Keratinocyte (primary cell): ENCODE measurements around the gene VPS18. TPM values are rescaled to one million over a fixed set of nuclear protein-coding genes. Genes with fewer than 3 reads are reported as not detected.

Experiments used
- DNase-seq: peaks from one replicate; pipeline ENCODE4 v3.0.0-alpha.2; 2011; ENCODE audit warnings: low read depth, missing footprints, low spot score
- FAIRE-seq: peaks from 2 replicates; lab custom pipeline; 2011; peaks lifted over from hg19 to GRCh38; lab: Jason Lieb, UNC
- H2AFZ ChIP-seq: 2 replicates; pipeline ENCODE4 v1.6.0; 2012; ENCODE audit warnings: low read length, control low read depth, inconsistent platforms; ENCODE audit not compliant: control insufficient read depth
- H3K27ac ChIP-seq: 2 replicates; pipeline ENCODE4 v1.5.1; 2011; ENCODE audit warnings: low read length; ENCODE audit not compliant: control insufficient read depth, insufficient read depth
- H3K27me3 ChIP-seq: 3 replicates; pipeline ENCODE4 v1.6.0; 2011; ENCODE audit warnings: low read length; ENCODE audit not compliant: control insufficient read depth, insufficient read depth; ENCODE audit errors: extremely low read depth
- H3K36me3 ChIP-seq, 2 experiments: 2 replicates in 1 of 2; 3 replicates in 1 of 2; pipeline ENCODE4 v1.5.1; 2011; ENCODE audit warnings: low read length in 2 of 2, mild to moderate bottlenecking in 1 of 2; ENCODE audit not compliant: control insufficient read depth in 2 of 2, insufficient read depth in 2 of 2; ENCODE audit errors: extremely low read depth in 1 of 2
- H3K4me1 ChIP-seq: 3 replicates; pipeline ENCODE4 v1.5.1; 2011; ENCODE audit warnings: low read length; ENCODE audit not compliant: control insufficient read depth, insufficient read depth; ENCODE audit errors: extremely low read depth
- H3K4me2 ChIP-seq: 3 replicates; pipeline ENCODE4 v1.6.0; 2011; ENCODE audit warnings: low read depth, low read length; ENCODE audit not compliant: control insufficient read depth, insufficient read depth; ENCODE audit errors: extremely low read depth
- H3K4me3 ChIP-seq, 3 experiments: fragments of 200-600 bp in 1 of 3; sonication (generic) in 1 of 3; 2 replicates in 2 of 3; 3 replicates in 1 of 3; pipeline ENCODE4 v1.5.1; 2011 to 2016; ENCODE audit warnings: low read length in 3 of 3, mild to moderate bottlenecking in 3 of 3, control low read depth in 2 of 3, inconsistent platforms in 1 of 3, low read depth in 1 of 3, mixed read lengths in 1 of 3, mixed run types in 1 of 3, moderate library complexity in 1 of 3; ENCODE audit not compliant: control insufficient read depth in 2 of 3, insufficient read depth in 2 of 3; ENCODE audit errors: extremely low read depth in 1 of 3
- H3K79me2 ChIP-seq: 2 replicates; pipeline ENCODE4 v1.6.0; 2012; ENCODE audit warnings: low read length; ENCODE audit not compliant: control insufficient read depth, insufficient read depth
- H3K9ac ChIP-seq: 3 replicates; pipeline ENCODE4 v1.6.0; 2011; ENCODE audit warnings: low read length; ENCODE audit not compliant: control insufficient read depth, insufficient read depth; ENCODE audit errors: extremely low read depth
- H3K9me1 ChIP-seq: 3 replicates; pipeline ENCODE4 v1.6.0; 2011; ENCODE audit warnings: low read length; ENCODE audit not compliant: control insufficient read depth, insufficient read depth; ENCODE audit errors: extremely low read depth
- H3K9me3 ChIP-seq: 2 replicates; pipeline ENCODE4 v1.5.1; 2012; ENCODE audit warnings: low read depth, low read length; ENCODE audit not compliant: control insufficient read depth
- H4K20me1 ChIP-seq: 3 replicates; pipeline ENCODE4 v1.6.0; 2011; ENCODE audit warnings: low read length; ENCODE audit not compliant: control insufficient read depth, insufficient read depth; ENCODE audit errors: extremely low read depth
- CTCF ChIP-seq, 3 experiments: IDR thresholded peaks in 1 of 3; conservative IDR thresholded peaks in 1 of 3; optimal IDR thresholded peaks in 1 of 3; 2 replicates in 2 of 3; 3 replicates in 1 of 3; pipeline versions ENCODE3 to v1.5.1; 2011; ENCODE audit warnings: low read length in 3 of 3, mild to moderate bottlenecking in 3 of 3, moderate library complexity in 2 of 3, control low read depth in 1 of 3, inconsistent platforms in 1 of 3; ENCODE audit not compliant: insufficient read depth in 2 of 3; ENCODE audit errors: extremely low read depth in 1 of 3
- EZH2 ChIP-seq: IDR thresholded peaks from one replicate; pipeline ENCODE4 v1.6.1; 2012; ENCODE audit warnings: inconsistent platforms, mild to moderate bottlenecking, low read length, moderate library complexity
- dilution Hi-C: fragments of 300-500 bp; cut with MboI; formaldehyde crosslinking; loops from one replicate; pipeline ENCODE4 v1.7.0; 2020; ENCODE audit warnings: low sequenced_read_pairs; ENCODE audit not compliant: extremely low pct_ligation_motif_present
- polyA plus RNA-seq, 5 experiments: library from polyadenylated mRNA; depleted of rRNA in 3 of 5; stranded (reverse) in 3 of 5; stranded (forward) in 1 of 5; unstranded in 1 of 5; fragments of >200 nt; gene quantifications; 1 replicate in 1 of 5; 2 replicates in 3 of 5; 3 replicates in 1 of 5; pipeline versions ENCODE4 v1.2.1 to v1.2.3, GENCODE V29; 2011 to 2012; ENCODE audit warnings: missing spikeins in 2 of 5, low read depth in 1 of 5, low replicate concordance in 1 of 5

The VPS18 gene
- polyA plus RNA-seq, 1 donor (not counting 4 experiments of a cell fraction or from before 2014, with no cell fraction given) = 11.6 TPM

- Histone ChIP-seq H3K4me2 (no peak overlapping the region), H3K4me1 (peaks cover 15% of the 10 kb centered on the region), H2AFZ (no peak overlapping the region), H3K36me3 (peaks cover 0 to 6% of the 10 kb centered on the region in 2 experiments), H3K79me2 (peaks cover 16% of the 10 kb centered on the region), H3K4me3 (no peak overlapping the region), H3K9ac (no peak overlapping the region), H3K9me3 (no peaks in the 10 kb centered on the region), H3K27ac (no peak overlapping the region), H3K9me1 (no peaks in the 10 kb centered on the region), H4K20me1 (no peaks in the 10 kb centered on the region), H3K27me3 (no peaks in the 10 kb centered on the region)
- no peak for DNase-seq
- FAIRE-seq = no peak
- dilution Hi-C loops = no loop called here
- no peak for TF ChIP-seq CTCF (optimal IDR thresholded peaks at IDR 0.05 in 1 of 3, IDR thresholded peaks at IDR 0.05 in 1 of 3, conservative IDR thresholded peaks at IDR 0.05 in 1 of 3; ENCODE audit: extremely low read depth in 1 of 3, insufficient read depth in 2 of 3, low read length in 3 of 3)
- no peak for TF ChIP-seq EZH2
Measured at GRCh38 chr15:40892447-40893012, 1.7 kb upstream of the VPS18 start.

DNA sequence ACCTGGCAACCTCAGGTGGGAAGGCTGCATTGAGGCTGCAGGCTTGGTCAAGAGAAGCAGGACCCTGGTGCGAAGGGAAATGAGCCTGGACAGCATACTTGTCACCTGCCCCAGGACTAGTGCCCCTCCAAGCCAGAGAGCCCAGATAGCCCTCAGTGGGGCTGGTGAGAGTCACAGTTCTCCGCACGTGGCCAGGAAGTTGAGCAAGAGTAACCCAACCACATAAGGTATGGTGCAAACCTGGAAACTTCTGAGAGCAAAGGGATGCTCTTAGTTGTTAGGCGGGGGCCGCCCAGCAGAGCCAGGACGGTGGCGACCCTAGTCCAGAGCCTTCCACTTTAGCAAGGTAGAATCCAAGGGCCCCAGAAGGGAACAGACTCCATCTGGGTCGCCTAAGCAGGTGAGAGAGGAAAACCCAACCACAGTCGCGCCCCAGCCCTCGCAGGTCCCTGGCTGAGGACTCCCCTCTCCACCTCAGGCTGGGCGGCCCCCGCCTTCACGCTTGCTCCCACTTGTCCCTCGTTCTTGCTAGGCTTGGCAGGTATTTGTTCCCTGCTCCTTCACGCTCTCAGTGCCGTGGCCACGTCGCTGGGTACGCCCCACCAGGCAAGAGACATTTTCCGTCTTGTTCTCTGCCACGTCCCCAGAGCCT, 1.1 kb upstream of the VPS18 start:
- DNase-seq = no peak
- peak overlapping the region; percentile 92 for H2AFZ ChIP-seq
- H3K4me2 ChIP-seq = peak overlapping the region; percentile 88

More for the DNA sequence above, 1.1 kb upstream of the VPS18 start:
- Histone ChIP-seq H3K27me3 (no peaks in the 10 kb centered on the region), H3K4me1 (peaks cover 15% of the 10 kb centered on the region), H3K36me3 (peaks cover 0 to 6% of the 10 kb centered on the region in 2 experiments), H3K9me1 (no peaks in the 10 kb centered on the region), H3K79me2 (peaks cover 16% of the 10 kb centered on the region), H3K9me3 (no peaks in the 10 kb centered on the region), H3K4me3 (no peak overlapping the region), H3K27ac (no peak overlapping the region), H3K9ac (peak overlapping the region; percentile 80), H4K20me1 (no peaks in the 10 kb centered on the region)
- no peak for FAIRE-seq
- TF ChIP-seq CTCF (optimal IDR thresholded peaks at IDR 0.05 in 1 of 3, IDR thresholded peaks at IDR 0.05 in 1 of 3, conservative IDR thresholded peaks at IDR 0.05 in 1 of 3; ENCODE audit: extremely low read depth in 1 of 3, insufficient read depth in 2 of 3, low read length in 3 of 3) (no peak), EZH2 (no peak)
- dilution Hi-C loops = no loop called here
